LHCN-M2 (cell line): ENCODE results near the gene BRIP1. TPM values are rescaled to one million over a fixed set of nuclear protein-coding genes. Genes with fewer than 3 reads are reported as not detected.

Experiments
- DNase-seq: peaks from one replicate; pipeline ENCODE4 v3.0.0-alpha.2; 2012; ENCODE audit warnings: low read depth
- total RNA-seq: library from RNA; depleted of rRNA; stranded (reverse); fragments of >200 nt; gene quantifications from 2 replicates; pipeline ENCODE4 v1.2.3, GENCODE V29; 2014; rRNA removed

BRIP1 gene
- total RNA-seq, 1 experiment from 2014 or later, result 17.0 TPM

GRCh38 chr17:61632826-61633225 lies 230.5 kb downstream of the BRIP1 start:
- DNase-seq, result no peak

GRCh38 chr17:61631800-61632199 lies 231.5 kb downstream of the BRIP1 start:
- DNase-seq, result no peak

Other genes starting within 250 kb of the BRIP1 start
- 12.2 and 15.8 TPM in 2 replicates for gene INTS2, start 64.5 kb upstream of the BRIP1 start, total RNA-seq
- 19.9 and 30.0 TPM in 2 replicates for gene MED13, start 201.8 kb upstream of the BRIP1 start, total RNA-seq